DOHH2 (cell line): ENCODE results near the gene MACC1.

ENCODE experiments used
- EZH2phosphoT487 ChIP-seq: fragments of 200-600 bp; sonication (generic); IDR thresholded peaks from 2 replicates; pipeline ENCODE4 v1.6.1; 2017; ENCODE audit warnings: borderline replicate concordance, mild to moderate bottlenecking, antibody characterized with exemption, low read length, moderate library complexity, mixed read lengths
- TF ChIP-seq, protein P1 (sequence below): fragments of 200-600 bp; sonication (generic); IDR thresholded peaks from one replicate; pipeline ENCODE4 v1.5.1; 2014; ENCODE audit warnings: antibody characterized with exemption, mild to moderate bottlenecking, low read depth, low read length; ENCODE audit not compliant: poor library complexity, severe bottlenecking

DNA sequence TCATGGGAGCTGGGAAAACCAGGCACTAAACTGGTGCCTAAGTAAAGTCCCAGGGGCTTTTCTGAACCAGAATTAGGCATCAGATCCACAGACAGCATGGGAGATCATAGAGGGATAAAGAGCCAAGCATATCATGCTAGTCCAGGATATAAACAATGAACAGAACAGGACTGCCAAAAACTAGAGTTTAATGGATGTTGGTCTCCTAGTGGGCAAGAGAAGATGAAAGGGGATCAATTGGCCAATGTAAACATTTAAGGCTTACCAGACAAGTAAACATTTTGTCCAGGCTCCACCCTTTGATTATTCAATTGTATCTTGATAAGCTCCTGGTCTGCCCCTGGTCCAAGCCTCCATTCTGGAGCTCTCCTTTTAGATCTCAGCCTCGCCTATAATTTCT, 18.9 kb downstream of the MACC1 start:
- TF ChIP-seq, protein P1, sequence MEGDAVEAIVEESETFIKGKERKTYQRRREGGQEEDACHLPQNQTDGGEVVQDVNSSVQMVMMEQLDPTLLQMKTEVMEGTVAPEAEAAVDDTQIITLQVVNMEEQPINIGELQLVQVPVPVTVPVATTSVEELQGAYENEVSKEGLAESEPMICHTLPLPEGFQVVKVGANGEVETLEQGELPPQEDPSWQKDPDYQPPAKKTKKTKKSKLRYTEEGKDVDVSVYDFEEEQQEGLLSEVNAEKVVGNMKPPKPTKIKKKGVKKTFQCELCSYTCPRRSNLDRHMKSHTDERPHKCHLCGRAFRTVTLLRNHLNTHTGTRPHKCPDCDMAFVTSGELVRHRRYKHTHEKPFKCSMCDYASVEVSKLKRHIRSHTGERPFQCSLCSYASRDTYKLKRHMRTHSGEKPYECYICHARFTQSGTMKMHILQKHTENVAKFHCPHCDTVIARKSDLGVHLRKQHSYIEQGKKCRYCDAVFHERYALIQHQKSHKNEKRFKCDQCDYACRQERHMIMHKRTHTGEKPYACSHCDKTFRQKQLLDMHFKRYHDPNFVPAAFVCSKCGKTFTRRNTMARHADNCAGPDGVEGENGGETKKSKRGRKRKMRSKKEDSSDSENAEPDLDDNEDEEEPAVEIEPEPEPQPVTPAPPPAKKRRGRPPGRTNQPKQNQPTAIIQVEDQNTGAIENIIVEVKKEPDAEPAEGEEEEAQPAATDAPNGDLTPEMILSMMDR: no peak
- no peak for TF ChIP-seq EZH2phosphoT487
